Effector CD4-positive, alpha-beta T cell (primary cell): Measurements from ENCODE around the gene TYK2.
A peak's percentile ranks its signal among the peaks of the same experiment; 100 is the strongest.
"Not testable (repeated sequence)": the region's sequence is repeated elsewhere in the genome, so short reads cannot be mapped to it uniquely, and the experiment has no call there.

Experiments
- DNase-seq: peaks from one replicate; pipeline ENCODE4 v3.0.0-alpha.2; 2020

Gene TYK2

DNA sequence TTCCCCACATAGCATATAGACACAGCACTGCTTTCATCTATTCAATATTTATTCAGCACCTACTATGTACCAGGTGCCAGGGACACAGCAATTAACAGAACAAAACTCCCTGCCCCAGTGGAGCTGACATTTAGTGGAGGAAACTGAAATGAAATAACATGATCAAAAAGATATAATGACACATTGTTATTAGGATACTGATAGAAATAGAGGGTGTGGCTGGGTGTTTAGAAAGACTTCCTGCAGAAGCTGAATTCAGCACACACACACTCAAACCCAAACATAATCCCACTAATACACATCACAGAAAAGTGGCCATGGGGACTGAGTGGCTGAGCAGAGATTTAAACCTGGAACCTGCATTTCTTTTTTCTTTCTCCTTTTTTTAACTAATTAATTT, 26.7 kb upstream of the TYK2 start:
- no peak for DNase-seq

DNA sequence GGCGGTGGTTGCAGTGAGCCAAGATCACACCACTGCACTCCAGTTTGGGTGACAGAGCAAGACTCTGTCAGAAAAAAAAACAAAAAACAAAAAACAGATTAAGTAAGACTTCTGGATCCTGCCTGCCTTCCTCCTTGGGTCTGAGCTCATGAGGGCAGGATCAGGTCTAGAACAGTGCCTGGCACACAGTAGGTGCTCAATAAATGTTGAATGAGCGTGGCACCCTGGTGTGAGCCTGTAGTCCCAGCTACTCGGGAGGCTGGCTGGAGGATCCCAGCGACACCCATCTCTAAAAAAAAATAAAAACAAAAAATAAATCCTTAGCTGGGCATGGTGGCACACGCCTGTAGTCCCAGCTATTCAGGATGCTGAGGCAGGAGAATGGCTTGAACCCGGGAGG, 25.8 kb upstream of the TYK2 start:
- DNase-seq: no peak

DNA sequence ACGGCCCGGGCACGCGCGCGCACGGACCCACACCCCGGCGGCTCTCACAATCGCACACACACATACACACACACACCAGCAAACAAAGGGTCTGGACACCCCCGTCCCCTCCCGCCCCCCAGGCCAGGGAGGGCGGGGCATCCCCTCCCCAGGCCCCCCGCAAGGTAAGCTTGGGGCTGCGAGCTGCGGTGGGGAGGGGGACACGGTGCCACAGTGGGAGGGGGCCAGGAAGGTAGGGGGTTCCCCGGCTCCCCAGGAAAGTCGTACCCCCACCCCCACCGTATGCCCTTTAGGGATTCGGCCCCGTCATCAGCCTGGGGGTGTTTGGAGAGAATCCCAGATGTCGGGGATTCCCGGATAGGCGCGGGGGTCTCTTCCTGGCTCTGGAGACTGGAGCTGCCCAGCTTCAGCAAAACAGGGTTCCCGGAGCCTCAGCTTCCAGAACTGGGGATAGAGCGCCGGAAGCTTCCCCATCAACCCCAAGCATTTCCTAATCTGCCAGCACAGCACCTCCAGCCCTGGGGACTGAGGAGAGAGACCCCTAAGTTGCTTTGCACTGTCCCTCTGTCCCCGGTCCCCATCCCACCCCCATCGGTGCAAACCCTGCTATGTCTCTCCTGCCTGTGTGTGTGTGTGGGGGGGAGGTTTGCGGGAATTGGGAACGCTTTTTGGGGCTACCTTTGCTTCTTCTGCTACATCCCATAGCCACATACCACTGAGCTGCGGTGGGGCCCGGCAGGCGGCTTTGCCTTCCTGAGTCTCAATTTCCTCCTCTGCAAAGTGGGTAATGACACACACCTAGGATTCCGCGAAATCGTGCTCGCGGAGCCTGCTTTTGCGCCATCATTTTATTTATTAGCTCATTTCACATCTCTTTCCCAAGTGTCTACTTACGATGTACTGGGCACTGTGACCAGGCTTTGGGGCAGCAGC, 24.8 kb upstream of the TYK2 start:
- DNase-seq: peak; percentile 32

DNA sequence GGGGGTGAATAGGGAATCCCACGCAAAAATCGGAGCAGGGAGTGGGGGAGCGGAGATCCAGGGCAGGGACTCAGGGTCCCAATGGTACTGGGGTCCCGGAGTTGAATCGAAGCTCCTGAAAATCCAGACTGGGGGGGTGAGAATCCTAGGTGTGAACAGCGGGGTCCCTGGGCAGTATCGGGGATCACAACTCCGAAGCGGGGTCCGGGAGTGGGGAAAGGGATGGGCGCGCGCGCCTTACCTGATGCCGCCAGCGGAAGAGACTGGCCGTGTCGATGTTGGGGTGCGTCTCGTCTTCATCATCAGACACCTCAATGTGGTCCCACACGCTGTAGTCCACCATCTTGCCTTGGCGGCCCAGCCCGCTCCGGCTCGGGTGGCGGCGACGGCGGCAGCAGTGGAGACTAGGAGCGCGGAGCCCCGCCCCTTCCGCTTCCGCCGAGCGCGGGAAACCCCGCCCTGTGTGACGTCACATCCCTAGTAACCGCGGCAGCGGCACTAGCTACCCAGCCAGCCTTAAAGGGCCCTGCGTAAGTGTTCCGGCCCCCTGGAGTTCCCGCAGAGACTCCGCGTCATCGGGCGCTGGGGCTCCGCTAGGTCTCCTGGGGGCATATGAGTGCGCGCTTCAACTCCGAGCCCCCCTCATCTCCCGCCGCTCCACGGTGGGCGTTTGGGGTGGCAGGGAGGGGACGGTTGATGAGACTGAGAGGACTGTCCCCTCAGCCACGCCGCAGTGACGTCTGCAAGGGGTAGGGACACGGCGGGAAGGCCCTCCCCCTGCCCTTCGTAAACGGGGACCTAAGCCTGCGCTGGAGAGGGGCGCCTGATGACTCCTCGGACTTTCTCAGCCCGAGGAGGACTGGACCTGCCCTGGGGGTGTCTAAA, 23.0 kb upstream of the TYK2 start, which contains the start of gene CDC37:
CDC37 (minus strand) TSS at position 406 of the 885 bp plus-strand sequence; CDS start at position 343, 63 bp downstream.
- peak; percentile 96 for DNase-seq

- DNase-seq: no peak
Observed at GRCh38 chr19:10402441-10403038, 22.2 kb upstream of the TYK2 start.

GRCh38 chr19:10399878-10400277, 19.5 kb upstream of the TYK2 start:
- DNase-seq: no peak

GRCh38 chr19:10399340-10399739, 19.0 kb upstream of the TYK2 start:
- not testable (repeated sequence) for DNase-seq

DNA sequence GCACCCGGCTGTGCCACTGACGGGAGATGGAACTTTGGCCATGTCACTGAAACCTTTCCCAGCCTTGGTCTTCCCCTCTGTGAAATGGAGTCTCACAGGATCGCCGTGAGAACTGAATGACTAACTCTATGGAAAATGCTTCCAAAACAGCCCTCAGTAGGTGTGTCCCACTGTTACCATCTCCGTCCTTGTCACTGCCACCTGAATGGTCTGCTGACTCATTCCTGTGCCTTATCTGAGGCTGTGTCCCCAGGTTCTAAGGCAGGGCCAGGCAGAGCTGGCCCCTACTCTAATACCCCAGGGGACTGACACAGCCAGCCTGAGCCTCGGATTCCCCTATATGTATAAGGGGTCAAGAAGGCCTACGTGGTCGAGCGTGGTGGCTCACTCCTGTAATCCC, 18.4 kb upstream of the TYK2 start:
- no peak for DNase-seq

DNA sequence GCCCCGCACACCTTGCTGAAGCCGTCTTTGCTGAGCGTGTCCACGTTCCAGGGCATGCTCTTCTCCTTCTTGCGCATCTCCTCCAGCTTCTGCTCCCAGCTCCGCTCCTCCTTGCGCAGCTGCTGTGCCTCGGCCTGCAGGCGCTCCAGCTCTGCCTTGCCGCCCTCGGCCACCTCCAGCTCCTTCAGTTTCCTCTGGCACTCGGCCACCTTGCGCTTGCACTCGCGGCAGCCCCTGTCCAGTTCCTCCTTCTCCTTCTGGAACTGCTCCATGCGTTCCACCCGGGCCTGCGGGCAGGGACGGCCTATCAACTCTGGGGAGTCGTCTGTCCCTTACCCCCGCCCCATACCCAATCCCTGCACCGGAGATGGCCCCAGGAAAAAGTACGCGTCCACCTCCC, 15.5 kb upstream of the TYK2 start:
- DNase-seq: no peak

DNA sequence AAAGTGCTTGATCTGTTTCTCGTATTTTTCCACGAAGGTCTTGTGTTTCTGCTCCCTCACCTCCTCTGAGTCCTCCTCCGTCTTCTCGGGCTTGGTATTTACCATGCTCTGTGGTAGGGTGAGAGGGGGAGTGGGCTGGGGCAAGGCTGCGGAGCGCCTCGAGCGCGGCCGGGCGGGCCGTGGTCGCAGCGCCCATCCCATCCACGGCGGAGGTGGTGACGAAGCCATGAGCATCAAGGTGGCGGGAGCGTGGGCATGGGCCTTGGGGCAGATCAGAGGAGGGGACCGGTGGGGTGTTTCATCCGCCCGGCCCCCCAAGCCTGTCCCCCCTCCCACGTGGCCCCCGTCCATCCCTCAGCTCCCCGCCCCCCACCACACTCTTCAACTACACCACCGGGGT, 15.1 kb upstream of the TYK2 start:
- no peak for DNase-seq

DNA sequence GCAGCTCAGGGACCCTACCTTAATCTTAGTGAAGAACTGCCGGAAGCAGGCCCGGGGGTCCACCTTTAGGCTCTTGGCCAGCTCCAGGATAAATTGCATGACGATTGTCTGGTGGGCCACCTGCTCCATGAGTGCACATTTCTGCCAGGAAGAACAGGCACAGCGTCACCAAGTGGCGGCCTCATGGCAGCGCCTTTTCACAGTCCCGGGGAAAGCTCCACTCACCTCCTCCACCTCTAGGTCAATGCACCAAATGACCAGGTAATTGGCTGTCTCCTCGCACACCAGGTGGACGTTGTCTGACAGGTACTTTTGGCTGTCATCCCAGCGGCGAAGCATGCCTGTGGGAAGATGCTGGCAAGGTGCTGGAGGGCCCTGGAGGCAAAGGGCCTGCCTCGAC, 14.6 kb upstream of the TYK2 start:
- no peak for DNase-seq

DNA sequence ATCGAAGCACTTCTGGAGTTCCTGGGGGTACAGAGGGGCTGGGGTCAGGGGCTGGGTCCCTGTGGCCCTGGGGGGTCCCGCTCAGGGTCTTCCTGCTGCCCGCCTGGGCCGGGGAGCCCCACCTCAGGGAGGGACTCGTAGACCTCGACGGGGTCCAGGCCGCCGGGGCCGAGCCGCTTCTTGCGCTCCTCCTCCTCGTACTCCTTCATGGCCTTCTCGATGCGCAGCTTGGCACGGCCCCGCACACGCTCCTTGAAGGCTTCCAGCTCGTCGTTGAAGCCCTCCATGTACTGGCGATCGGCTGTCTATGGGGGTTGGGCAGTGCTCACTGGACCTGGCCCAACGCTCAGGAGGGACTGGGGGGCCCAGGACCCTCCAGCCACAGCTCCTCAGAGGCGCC, 12.8 kb upstream of the TYK2 start:
- DNase-seq: no peak

- no peak for DNase-seq
Observed at GRCh38 chr19:10392120-10392519, 11.7 kb upstream of the TYK2 start.

GRCh38 chr19:10390652-10391286, 10.4 kb upstream of the TYK2 start:
- DNase-seq: peak; percentile 58

DNA sequence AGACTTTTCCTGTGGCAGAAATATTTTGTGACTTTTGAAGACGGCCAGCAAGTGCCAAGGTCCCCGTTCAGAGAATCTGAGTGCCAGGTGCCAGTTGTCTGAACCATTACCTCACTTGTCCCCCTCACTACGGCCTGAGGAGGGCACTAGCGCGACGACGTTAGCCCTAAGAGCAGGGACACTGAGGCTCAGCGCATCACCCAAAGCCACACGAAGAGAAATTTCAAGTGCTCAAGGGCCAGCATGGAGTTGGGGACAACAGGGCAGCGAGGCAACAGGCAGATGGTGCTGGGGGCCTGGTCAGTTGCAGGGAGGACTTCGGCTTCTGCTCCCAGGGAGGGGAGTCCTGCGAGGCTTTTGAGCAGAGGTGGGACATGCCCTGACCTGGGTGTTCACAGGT, 9.5 kb upstream of the TYK2 start:
- no peak for DNase-seq

DNA sequence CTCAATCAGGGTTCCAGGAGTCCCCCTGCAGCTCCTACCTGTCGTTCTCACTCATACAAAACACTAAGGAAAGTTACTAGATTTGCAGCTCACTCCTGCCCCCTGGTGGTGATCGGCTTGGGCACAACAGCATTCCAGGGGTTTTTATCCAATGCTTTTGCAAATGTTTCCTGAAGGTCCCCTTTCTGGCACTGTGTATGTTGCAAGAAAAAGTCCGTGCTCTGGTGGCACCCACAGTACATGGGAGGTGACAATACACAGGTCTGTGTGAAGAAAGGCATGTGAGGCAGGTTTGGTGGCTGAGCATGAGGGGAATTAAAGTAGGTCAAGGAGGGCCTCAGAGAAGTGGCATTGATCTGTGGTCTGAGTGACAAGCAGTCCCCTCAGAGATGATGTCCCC, 8.6 kb upstream of the TYK2 start:
- peak; percentile 82 for DNase-seq

DNA sequence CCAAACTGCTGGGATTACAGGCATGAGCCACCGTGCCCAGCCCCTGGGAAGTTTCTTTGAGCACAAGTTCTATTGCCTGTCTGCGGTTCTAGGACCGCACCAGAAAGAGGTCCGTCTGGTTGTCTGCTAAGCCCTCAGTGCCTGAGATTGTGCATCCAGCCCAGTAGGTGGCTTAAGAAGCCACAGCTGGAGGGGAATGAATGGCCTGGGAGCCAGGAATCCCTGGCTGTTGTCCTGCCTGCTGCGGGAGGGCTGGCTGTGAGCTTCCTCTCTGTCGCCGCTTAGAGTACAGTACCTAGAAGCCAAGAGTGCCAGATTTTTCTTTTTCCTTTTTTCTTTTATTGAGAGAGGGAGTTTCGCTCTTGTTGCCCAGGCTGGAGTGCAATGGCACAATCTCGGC, 4.2 kb upstream of the TYK2 start:
- DNase-seq: no peak

DNA sequence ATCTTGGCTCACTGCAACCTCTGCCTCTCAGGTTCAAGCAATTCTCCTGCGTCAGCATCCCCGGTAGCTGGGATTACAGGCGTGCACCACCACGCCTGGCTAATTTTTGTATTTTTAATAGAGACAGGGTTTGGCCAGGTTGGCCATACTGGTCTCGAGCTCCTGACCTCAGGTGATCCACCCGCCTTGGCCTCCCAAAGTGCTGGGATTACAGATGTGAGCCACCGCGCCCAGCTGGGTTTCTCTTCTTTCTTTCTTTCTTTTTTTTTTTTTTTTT, 2.8 kb upstream of the TYK2 start:
- DNase-seq: not testable (repeated sequence)

DNA sequence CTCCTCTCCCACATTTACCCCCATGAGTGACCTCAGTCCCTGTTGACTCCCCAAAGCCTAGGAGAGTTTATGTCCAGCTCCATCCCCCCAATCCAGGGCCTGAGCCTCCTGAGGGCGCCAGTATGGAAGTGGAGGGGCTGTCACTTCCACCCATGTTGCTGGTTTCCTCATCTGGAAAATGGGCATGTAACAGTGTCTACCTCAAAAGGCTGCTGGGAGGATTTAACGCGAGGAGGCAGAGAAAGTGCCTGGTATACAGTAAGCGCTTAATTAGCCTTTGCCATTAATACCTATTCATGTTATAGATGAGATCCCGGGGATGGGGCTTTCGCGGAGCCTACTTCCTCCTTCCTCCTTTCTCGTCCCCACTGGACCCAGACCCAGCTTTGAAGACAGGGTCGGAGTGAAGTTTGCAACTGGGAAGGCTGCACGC, 476 bp downstream of the TYK2 start:
- DNase-seq: no peak

- DNase-seq: no peak
Observed at GRCh38 chr19:10378124-10378523, 2.2 kb downstream of the TYK2 start.

- not testable (repeated sequence) for DNase-seq
Observed at GRCh38 chr19:10377140-10377640, 3.2 kb downstream of the TYK2 start.

DNA sequence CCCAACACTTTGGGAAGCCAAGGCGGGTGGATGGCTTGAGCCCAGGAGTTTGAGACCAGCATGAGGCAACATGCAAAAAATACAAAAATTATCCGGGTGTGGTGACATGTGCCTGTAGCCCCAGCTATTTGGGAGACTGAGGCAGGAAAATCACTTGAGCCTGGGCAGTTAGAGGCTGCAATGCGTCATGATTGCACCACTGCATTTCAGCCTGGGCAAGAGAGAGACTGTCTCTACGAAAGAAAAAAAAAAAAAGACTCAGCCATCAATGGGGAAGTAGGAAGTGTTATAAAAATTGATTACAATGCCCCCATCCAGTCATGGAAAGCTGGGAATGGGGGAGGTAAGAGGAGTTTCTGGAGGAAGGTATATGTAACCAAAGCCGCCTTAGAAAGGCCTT, 5.4 kb downstream of the TYK2 start:
- DNase-seq: no peak

GRCh38 chr19:10372690-10373089, 7.7 kb downstream of the TYK2 start:
- no peak for DNase-seq
